Liver (tissue), 9 donors: ENCODE results near the gene FOXA2. TPM values are rescaled to one million over a fixed set of nuclear protein-coding genes. Genes with fewer than 3 reads are reported as not detected.
"Not testable (repeated sequence)": the region's sequence is repeated elsewhere in the genome, so short reads cannot be mapped to it uniquely, and the experiment has no call there.

Experiments
- DNase-seq: peaks from one replicate; pipeline ENCODE4 v3.0.0-alpha.2; 2017; ENCODE audit warnings: low spot score
- H3K27ac ChIP-seq, 2 donors: one replicate each; pipeline ENCODE4 v1.7.0; 2013; ENCODE audit warnings: inconsistent platforms in 2 of 2, low read length in 2 of 2, control low read depth in 1 of 2, low read depth in 1 of 2, mild to moderate bottlenecking in 1 of 2
- H3K27me3 ChIP-seq, 4 donors: one replicate each; pipeline versions ENCODE4 v1.6.1 to v1.7.0; 2013; ENCODE audit warnings: low read length in 3 of 4, inconsistent platforms in 1 of 4, mild to moderate bottlenecking in 1 of 4, moderate library complexity in 1 of 4; ENCODE audit not compliant: control insufficient read depth in 4 of 4, insufficient read depth in 4 of 4
- H3K36me3 ChIP-seq, 4 donors: one replicate each; pipeline versions ENCODE4 v1.6.1 to v1.7.0; 2013; ENCODE audit warnings: low read length in 3 of 4, mild to moderate bottlenecking in 3 of 4, low read depth in 1 of 4, moderate library complexity in 1 of 4; ENCODE audit not compliant: control insufficient read depth in 4 of 4, insufficient read depth in 3 of 4
- H3K4me1 ChIP-seq, 4 donors: one replicate each; pipeline versions ENCODE4 v1.6.1 to v1.7.0; 2013; ENCODE audit warnings: low read length in 3 of 4, mild to moderate bottlenecking in 3 of 4, moderate library complexity in 1 of 4; ENCODE audit not compliant: control insufficient read depth in 4 of 4, insufficient read depth in 4 of 4
- H3K4me3 ChIP-seq, 3 donors: one replicate each; pipeline versions ENCODE4 v1.6.1 to v1.7.0; 2013; ENCODE audit warnings: low read length in 3 of 3, control low read depth in 1 of 3, low read depth in 1 of 3, mild to moderate bottlenecking in 1 of 3
- H3K9ac ChIP-seq, 2 donors: one replicate each; pipeline ENCODE4 v1.7.0; 2013; ENCODE audit warnings: low read length in 2 of 2, mild to moderate bottlenecking in 2 of 2, moderate library complexity in 2 of 2, control low read depth in 1 of 2, low read depth in 1 of 2
- H3K9me3 ChIP-seq, 4 donors: one replicate each; pipeline versions ENCODE4 v1.6.1 to v1.7.0; 2013; ENCODE audit warnings: low read length in 3 of 4; ENCODE audit not compliant: control insufficient read depth in 4 of 4
- ATF3 ChIP-seq: IDR thresholded peaks from 2 replicates; pipeline ENCODE4 v1.6.1; 2016; ENCODE audit warnings: antibody characterized with exemption
- CTCF ChIP-seq: fragments of 150-350 bp; IDR thresholded peaks from 2 replicates; pipeline ENCODE4 v1.5.1; 2017; ENCODE audit warnings: improper control_type of control experiment, low read depth, low read length; ENCODE audit not compliant: missing input control
- EGR1 ChIP-seq, 2 donors: IDR thresholded peaks; 2 replicates each; pipeline ENCODE4 v1.6.1; 2016 to 2018; ENCODE audit warnings: antibody characterized with exemption in 2 of 2, low read depth in 2 of 2
- FOXA1 ChIP-seq: IDR thresholded peaks from 2 replicates; pipeline ENCODE4 v1.6.1; 2016; ENCODE audit warnings: antibody characterized with exemption
- GABPA ChIP-seq, 2 donors: IDR thresholded peaks in 1 of 2; conservative IDR thresholded peaks in 1 of 2; 2 replicates each; pipeline ENCODE4 v1.6.1; 2016; ENCODE audit warnings: antibody characterized with exemption in 2 of 2, mild to moderate bottlenecking in 1 of 2, moderate library complexity in 1 of 2
- HNF4A ChIP-seq, 2 donors: conservative IDR thresholded peaks; 2 replicates each; pipeline ENCODE4 v1.6.1; 2016; ENCODE audit warnings: antibody characterized with exemption in 2 of 2, mild to moderate bottlenecking in 2 of 2
- HNF4G ChIP-seq: IDR thresholded peaks from 2 replicates; pipeline ENCODE4 v1.6.1; 2016; ENCODE audit warnings: antibody characterized with exemption
- JUND ChIP-seq, 2 donors: IDR thresholded peaks; 2 replicates each; pipeline ENCODE4 v1.6.1; 2016; ENCODE audit warnings: antibody characterized with exemption in 2 of 2
- MAX ChIP-seq: IDR thresholded peaks from 2 replicates; pipeline ENCODE4 v1.6.1; 2016; ENCODE audit warnings: antibody characterized with exemption
- SP1 ChIP-seq: IDR thresholded peaks from 2 replicates; pipeline ENCODE4 v1.6.1; 2018; ENCODE audit warnings: antibody characterized with exemption, mild to moderate bottlenecking
- TAF1 ChIP-seq: conservative IDR thresholded peaks from 2 replicates; pipeline ENCODE4 v1.6.1; 2016; ENCODE audit warnings: antibody characterized with exemption, mild to moderate bottlenecking
- ZBTB33 ChIP-seq: IDR thresholded peaks from 2 replicates; pipeline ENCODE4 v1.6.1; 2016; ENCODE audit warnings: antibody characterized with exemption
- WGBS: extraction: QIAGEN DNeasy Blood & Tissue Kit; methylation state at CpG from one replicate; pipeline ENCODE4 v1.1.7; 2013; 5-methylcytosine and 5-hydroxymethylcytosine counted together
- polyA plus RNA-seq, 2 donors: library from polyadenylated mRNA; stranded (reverse) in 1 of 2; unstranded in 1 of 2; fragments of 200-250 nt in 1 of 2; fragments of >200 nt in 1 of 2; fragmentation: Nextera tagmentation in 1 of 2; extraction: Ambion mirVana in 1 of 2; gene quantifications; one replicate each; pipeline versions ENCODE4 v1.2.1 to v1.2.3, GENCODE V29; 2013 to 2015
- total RNA-seq, 2 donors: library from RNA; depleted of rRNA; stranded (reverse); fragments of >200 nt; gene quantifications; one replicate each; pipeline ENCODE4 v1.2.3, GENCODE V29; 2014
- donor health status: healthy.
- donor health status: healthy.
- donor health status: healthy.
- donor health status: healthy.
- donor health status: healthy.

Gene FOXA2
- total and polyA plus RNA-seq, 4 donors = 5.2 to 12.7 (median 11.1) TPM

GRCh38 chr20:22601361-22602141 lies 17.2 kb upstream of the FOXA2 start:
- TF ChIP-seq HNF4A (conservative IDR thresholded peaks at IDR 0.05) (no peak), CTCF (no peak), FOXA1 (no peak), MAX (no peak), JUND (IDR thresholded peaks at IDR 0.05) (no peak), TAF1 (no peak), ATF3 (no peak), EGR1 (IDR thresholded peaks at IDR 0.05; ENCODE audit: low read depth in 2 of 2) (no peak), SP1 (no peak), GABPA (IDR thresholded peaks at IDR 0.05 in 1 of 2, conservative IDR thresholded peaks at IDR 0.05 in 1 of 2) (no peak)
- 66% methylated on average over 2 of the region's 2 CpGs for WGBS
- DNase-seq = no peak

GRCh38 chr20:22599258-22599657 lies 14.9 kb upstream of the FOXA2 start:
- H3K4me3 ChIP-seq, H3K27ac ChIP-seq, DNase-seq, H3K9me3 ChIP-seq, H3K9ac ChIP-seq, H3K36me3 ChIP-seq, H3K27me3 ChIP-seq, H3K4me1 ChIP-seq: not testable (repeated sequence)
- WGBS = 99% methylated on average over 2 of the region's 2 CpGs

More at GRCh38 chr20:22601361-22602141, 17.2 kb upstream of the FOXA2 start:
- Histone ChIP-seq H3K4me1 (no peaks in the 10 kb centered on the region), H3K9ac (no peak overlapping the region), H3K27ac (no peak overlapping the region), H3K9me3 (no peaks in the 10 kb centered on the region), H3K27me3 (no peaks in the 10 kb centered on the region), H3K4me3 (no peak overlapping the region), H3K36me3 (no peaks in the 10 kb centered on the region)

- no peaks in the 10 kb centered on the region for H3K27me3 ChIP-seq
- no peak for DNase-seq
- H3K4me3 ChIP-seq = no peak overlapping the region
- 73% methylated on average over 1 of the region's 1 CpG for WGBS
- H3K9ac ChIP-seq = no peak overlapping the region
- H3K4me1 ChIP-seq = no peaks in the 10 kb centered on the region
- TF ChIP-seq HNF4G (no peak), ZBTB33 (no peak)
- no peaks in the 10 kb centered on the region for H3K9me3 ChIP-seq
- H3K36me3 ChIP-seq = no peaks in the 10 kb centered on the region
- H3K27ac ChIP-seq = no peak overlapping the region
Measured at GRCh38 chr20:22597303-22597702, 12.9 kb upstream of the FOXA2 start.
